NCI-H128 (cell line): ENCODE results near the gene PLCB4.
"Not testable (repeated sequence)": the region's sequence is repeated elsewhere in the genome, so short reads cannot be mapped to it uniquely, and the experiment has no call there.

Experiments used
- DNase-seq: peaks from one replicate; lab custom pipeline; 2025; ENCODE audit not compliant: unreplicated experiment; lab: John Stamatoyannopoulos, UW

The PLCB4 gene

DNA sequence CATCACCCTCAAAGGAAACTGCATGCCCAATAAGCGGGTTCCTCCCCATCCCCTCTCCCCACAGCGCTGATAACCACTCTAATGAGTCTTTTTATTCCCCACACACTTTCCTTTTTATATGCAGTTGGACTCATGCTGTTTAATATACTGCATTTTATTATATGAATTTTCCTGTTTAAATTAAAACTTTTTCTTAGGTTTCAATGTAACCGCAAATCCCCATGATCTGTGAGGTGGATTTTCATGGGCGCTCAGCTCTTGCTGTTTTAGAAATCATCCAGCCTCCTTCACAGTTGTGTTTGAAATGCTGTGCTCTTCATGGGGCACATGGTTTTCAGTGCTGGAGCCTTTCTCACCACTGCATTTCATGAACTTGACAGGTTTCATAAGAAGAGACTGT lies 280.4 kb downstream of the PLCB4 start:
- no peak for DNase-seq

DNA sequence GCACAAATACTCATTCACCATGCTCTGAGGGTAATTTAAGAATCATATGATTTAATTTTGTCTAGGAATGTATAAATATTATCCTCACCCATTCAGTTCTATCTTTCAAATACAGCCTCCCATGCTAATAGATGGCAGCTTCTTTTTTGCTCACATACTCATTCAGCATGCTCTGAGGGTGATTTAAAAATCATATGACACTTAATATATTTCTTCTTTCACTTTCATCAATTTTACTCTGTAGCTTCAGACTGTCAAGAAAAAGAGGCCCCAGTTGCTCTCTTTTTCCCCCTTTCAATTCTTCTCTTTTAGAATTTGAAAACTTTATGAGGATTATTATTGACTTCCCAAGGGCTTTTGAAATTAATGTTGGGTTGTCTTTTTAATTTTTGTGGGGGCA lies 283.9 kb downstream of the PLCB4 start:
- no peak for DNase-seq

DNA sequence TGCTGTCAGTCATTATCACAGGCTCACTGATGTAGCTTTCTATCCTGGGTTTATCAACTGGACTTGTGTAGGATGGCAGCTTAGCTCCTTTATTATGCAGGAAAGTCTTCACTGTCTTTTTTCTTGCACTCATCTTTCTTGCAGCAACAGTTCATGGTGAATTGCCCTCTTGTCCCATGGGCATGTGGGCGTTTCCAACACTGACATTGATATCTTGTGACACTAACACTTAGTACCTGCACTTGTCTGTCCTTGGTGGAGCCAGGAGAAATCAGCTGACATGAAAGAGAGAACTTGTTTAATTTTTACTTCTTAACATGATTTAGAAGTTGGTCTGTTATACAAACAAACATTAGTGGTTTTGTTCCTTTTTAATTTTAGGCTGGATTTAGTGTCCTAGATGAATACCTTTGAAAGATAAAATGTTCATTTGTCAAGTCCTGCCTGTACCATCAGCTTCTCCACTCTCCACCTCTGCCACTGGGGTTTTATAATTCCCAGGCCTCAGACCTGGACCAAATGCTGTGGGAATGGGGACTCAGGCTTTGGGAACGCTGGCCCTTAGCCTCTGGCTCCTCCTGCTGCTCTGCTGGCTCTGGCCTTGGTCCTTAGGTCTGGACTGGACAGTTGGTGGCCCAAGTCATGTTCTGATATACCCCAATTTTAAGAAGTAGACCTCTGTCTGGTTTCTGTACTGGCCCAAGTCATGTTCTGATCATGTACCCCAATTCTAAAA lies 284.5 kb downstream of the PLCB4 start:
- DNase-seq: no peak

DNA sequence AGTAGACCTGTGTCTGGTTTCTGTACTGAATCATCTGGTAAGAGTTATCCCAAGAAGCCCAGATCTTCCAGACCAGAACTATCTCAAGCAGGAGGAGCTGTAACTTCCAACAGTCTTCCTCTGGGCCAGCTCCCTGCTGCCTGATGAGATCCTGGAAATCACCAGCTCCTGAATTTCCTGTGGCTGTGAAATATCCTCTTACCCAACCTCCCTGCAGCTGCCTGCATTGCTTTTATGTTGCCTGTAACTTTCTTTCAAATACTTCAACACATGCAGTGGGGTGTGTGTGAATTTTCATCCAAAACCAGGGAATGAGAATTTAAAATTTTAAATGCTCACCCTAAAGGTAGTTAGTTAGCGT lies 285.0 kb downstream of the PLCB4 start:
- DNase-seq: no peak

DNA sequence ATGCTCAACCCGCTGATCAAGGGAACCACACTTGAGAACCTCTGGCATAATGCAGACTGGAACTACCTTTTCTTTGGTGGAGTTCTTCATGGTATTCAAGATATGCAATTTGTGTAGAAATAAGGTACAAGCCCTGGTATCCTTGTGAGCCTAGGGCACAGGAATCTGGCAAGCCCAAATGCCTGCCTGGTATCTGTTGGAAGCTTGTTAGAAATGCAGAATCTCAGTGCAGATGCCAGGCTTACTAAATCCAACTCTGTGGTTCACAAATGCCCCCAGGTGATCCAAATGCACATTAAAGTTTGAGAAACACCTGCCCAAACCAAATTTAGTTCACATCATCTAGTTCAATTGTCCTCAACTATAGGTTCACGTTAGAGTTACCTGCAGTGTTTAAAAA lies 285.7 kb downstream of the PLCB4 start:
- no peak for DNase-seq

DNA sequence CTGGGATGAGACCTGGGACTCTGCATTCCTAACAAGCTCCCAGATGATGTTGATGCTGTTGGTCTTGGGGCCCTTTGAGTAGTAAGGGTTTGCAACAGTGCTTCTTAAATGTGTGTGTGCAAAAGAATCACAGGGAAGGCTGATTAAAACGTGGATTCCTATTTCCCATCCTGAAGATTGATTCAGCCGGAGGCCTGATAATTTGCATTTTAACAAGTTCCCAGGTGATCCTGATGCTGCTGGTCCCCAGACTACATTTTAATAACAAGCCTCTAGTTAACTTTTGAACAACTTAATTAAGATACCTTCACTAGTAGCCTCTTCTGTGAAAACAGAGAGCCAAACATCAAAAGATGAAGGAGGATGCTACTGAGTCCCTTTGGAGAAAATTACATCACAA lies 289.1 kb downstream of the PLCB4 start:
- no peak for DNase-seq

DNA sequence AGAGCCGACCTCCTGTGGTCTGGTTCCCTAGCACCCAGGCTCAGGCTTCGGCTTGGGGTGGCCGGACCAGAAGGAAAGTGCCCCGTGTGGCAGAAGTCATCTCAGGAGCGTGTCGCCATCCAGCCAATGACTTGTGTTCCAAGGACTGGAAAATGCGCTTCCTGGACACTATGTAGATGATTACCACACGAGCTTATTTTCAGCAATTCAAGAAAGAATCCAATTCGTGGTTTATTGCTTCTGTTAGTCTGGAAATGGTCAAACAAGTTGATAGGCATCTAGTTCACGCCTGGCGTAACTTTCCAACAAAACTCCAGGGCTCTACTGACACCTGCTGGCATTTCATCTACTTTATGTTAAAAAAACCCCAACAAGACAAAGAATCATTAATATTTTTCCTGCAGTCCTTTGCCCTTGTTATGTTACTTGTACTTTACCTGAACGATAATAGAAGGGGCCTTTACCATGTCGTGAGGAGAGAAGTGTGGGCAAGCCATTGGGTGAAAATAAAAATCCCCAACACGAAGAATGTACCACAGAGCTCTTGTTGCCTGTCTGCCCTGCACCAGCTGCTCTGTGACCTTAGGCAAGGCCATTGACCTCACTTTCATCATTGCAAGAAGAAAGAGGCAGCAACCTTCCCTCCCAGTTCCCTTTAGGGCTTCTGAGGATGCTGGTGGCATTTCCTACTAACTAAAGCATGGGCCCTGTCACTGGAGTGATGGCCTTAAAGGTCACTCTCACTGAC lies 290.8 kb downstream of the PLCB4 start:
- no peak for DNase-seq

DNA sequence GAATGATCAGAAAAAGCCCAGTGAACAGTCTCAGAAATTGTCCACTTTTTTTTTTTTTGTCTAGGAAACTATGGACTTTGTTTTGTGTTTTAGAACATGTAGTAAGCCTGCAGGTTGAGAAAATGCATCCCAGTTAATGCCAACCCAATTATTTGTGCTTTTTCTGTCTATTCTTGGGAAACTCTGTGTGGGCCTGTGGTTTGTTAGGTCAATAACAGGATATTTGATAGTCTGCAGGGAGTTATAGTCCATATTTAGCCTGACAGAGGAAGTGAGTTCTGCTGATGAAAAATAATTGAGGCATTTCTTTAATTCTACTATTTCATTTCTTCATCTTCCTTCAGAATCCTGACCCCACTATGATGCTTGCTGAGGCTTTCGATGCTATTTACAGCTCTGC lies 291.5 kb downstream of the PLCB4 start:
- no peak for DNase-seq

DNA sequence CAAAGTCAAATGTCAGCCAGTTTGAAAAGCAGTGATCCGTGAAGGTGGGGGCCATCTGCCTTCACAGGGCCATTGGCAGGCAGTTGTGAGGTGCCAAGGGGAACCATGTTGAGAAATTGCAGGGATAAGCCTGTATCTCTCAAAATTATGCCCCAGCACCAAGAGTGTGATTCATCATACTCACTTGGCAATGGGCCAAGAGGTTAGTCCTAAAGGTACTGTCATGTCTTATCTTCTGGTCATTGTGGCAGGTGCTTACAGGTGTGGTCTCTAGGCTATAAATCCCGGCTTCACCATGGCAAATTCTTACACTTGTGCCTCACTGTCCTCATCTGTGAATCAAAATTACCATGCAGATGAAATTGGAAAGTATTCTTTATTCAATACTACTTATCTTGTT lies 294.8 kb downstream of the PLCB4 start:
- no peak for DNase-seq

DNA sequence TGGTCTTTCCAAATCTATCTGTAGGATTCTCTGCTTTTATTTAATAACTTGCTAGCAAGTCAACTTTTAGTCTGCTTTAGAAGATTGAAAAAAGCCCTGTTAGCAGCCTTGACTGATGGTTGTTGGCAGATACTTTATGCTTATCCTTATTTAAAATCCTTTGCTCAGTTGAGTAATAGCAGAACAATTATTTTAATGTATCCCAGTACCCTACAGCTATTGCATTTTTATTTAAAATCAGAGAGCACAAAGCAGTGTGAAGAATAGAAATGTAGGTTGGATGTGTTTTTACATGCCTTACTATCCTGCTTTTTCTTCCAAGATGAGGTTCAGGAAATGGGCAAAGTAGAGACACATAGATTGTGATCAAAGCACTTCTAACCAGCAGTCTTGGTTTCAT lies 298.4 kb downstream of the PLCB4 start:
- no peak for DNase-seq

DNA sequence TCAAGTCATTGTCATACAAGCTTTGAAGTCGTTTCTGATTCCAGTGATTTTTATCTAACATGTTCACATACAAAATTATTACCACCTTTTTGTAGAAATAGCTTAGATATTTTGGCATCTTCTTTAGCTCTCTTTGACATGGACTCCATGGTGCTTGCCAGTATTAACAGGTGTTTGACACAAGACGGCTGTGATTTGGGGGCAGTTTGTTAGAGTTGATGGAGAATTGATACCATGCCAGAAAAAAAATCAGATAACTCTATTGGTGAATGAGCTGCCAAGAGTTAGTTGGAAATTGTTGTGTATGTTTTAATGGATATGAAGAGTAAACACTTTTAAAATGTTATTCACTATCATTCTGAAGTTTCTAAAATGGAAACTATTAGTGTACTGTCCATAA lies 298.9 kb downstream of the PLCB4 start:
- DNase-seq: no peak

DNA sequence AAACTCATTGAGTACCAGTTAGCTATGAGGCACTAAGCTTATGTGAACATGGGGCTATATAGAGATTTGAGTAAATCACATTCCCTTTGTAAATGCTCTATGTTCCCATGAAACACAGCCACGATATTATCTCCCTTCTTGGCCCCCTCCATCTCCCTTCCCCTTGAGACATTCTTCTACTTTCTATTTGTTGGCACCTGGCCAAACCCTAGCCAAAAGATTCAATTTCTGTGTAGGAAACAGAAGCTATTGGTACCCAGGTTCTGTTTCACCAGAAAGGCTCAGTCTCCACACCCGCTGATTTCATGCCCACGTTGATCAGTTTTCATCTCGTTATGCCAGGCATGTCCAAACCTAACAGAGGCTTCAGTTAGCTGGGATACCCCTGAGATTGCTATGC lies 300.0 kb downstream of the PLCB4 start:
- DNase-seq: no peak

DNA sequence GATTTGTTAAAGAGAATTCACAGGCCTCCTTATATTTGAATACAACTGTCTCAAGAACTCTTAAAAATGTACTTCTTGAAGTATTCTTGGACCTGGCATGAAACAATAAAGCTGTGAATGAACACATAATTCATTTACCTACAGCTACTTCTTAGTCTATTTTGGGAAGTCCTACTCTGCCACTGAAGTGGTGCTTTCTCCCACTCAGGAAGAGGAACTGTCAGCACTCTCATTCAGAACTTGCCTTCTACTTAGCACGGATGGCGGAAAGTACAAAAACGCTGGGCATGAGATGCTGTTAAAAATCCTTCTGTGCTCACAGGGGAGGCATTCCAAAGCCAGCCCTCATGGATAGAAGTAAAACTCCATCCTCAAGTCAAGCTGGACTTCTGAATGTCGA lies 300.7 kb downstream of the PLCB4 start:
- DNase-seq: no peak

DNA sequence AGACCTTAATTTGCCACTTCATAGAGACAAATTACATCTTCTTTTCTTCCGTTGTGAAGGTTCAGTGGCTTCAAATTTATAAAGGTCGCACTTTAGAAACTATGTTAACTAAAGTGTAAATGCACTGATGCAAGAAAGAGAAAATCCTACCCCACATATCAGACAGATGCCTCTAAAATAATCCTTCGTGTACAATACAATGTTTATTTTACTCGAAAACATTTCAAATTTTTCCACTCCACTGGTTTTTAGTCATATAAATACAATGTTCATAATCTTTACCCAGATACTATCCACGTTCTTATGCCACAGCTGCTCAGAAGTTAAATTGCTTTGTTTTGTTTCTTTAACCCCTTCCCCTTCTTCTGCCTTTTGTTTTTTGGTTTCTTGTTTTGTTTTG lies 305.2 kb downstream of the PLCB4 start:
- DNase-seq: no peak

DNA sequence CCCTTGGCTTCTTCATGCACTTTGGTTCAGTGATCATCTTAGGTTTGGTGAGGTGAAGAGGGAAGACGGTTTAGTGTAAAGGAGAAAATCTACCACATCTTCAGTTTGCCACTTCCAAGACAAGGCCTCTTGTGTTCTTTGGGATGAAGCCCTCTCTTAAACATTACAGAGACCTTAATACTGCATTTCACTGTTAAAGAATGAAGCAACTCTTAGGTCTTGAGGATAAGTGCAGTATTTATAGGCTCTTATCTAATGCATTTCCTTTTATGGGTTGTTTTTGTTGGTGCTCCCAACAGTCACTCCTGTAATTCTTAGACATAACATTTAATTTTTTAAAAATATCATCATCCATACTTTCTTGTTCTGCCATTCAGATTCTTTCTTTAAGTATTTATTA lies 305.6 kb downstream of the PLCB4 start:
- DNase-seq: no peak

DNA sequence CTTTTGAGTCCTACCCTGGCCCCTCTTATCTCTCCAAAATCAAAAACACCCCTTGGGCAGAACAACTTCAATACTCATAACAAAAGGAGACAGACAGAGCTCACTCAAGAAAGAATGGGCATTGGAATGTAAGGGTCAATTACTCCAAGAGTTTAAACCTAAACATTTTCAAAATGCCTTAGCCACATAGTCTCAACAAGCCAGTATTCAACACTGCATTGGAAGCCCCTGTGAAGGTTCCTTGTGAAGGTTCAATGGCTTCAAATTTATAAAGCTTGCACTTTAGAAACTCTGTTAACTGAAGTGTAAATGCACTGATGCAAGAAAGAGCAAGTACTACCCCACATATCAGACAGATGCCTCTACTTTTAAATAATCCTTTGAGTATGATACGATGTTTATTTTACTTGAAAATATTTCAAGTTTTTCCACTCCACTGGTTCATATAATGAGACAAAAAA lies 306.4 kb downstream of the PLCB4 start:
- no peak for DNase-seq

DNA sequence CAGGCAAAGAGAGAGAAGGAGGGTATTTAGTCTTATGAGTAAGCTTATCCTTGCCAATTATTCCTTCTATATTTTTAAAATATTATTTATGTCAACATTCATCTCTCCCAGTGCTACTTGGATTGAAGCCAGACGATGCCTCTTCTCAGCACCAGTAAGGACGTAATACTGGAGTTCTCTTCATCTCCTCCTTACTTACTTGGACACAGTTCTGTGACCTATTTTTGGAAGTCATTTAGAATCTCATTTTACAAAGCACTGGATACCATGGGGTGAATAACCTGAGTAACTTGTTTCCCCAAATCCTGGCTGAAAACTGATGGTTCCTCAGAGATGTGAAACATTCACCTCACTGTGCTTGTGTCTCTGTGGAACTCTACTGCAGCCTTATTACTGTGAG lies 308.1 kb downstream of the PLCB4 start:
- no peak for DNase-seq

DNA sequence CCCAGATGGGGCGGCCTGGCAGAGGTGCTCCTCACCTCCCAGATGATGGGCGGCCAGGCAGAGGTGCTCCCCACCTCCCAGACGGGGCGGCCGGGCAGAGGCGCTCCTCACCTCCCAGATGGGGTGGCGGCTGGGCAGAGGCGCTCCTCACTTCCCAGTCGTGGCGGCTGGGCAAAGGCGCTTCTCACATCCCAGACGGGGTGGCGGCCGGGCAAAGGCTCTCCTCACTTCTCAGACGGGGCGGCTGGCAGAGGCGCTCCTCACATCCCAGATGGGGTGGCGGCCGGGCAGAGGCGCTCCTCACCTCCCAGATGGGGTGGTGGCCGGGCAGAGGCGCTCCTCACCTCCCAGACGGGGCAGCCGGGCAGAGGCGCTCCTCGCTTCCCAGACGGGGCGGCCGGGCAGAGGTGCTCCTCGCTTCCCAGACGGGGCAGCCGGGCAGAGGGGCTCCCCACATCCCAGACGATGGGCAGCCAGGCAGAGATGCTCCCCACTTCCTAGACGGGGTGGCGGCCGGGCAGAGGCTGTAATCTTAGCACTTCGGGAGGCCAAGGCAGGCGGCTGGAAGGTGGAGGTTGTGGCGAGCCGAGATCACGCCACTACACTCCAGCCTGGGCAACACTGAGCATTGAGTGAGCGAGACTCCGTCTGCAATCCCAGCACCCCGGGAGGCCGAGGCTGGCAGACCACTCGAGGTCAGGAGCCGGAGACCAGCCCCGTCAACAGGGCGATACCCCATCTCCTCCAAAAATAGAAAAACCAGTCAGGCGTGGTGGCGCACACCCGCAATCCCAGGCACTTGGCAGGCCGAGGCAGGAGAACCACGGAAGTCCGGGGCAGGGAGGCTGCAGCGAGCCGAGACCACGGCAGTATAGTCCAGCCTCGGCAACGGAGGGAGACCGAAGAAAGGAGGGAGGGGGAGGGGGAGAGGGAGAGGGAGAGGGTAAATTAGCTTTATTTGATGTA lies 316.7 kb downstream of the PLCB4 start:
- not testable (repeated sequence) for DNase-seq

DNA sequence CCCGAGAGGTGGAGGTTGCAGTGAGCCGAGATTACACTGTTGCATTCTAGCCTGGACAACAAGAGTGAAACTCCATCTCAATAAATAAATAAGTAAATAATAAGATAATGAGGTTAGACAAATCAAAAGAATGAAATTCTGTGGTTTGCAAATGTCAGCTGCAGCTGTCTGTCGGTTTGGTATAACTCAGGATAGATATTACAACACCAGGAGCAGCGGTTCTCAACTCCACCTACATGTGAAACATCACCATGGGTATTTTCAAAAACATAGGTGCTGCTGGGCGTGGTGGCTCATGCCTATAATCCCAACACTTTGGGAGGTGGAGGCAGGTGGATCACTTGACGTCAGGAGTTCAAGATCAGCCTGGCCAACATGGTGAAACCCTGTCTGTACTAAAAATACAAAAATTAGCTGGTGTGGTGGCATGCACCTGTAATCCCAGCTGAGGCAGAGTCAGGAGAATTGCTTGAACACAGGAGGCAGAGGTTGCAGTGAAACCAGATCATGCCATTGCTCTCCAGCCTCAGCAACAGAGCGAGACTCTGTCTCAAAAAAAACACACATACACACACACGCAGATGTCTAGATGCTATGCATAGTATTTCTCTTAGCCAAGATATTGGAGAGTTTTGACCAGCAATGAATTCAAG lies 319.4 kb downstream of the PLCB4 start:
- DNase-seq: no peak

DNA sequence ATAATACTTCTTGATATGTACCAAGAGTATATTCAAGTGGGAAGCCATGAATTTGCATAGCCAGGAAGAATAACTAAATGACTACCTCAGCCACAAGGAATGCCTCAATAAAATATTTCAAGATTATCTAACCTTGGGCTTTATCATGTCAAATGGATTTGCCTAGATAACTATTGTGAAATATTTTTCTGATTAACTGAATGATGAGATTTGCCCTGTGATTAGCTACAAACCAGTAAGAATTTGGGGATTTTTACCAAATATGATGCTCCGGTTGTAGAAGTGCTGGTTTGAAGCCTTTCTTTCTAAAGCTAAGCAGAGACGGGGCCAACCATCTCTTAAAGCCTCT lies 319.9 kb downstream of the PLCB4 start:
- no peak for DNase-seq

DNA sequence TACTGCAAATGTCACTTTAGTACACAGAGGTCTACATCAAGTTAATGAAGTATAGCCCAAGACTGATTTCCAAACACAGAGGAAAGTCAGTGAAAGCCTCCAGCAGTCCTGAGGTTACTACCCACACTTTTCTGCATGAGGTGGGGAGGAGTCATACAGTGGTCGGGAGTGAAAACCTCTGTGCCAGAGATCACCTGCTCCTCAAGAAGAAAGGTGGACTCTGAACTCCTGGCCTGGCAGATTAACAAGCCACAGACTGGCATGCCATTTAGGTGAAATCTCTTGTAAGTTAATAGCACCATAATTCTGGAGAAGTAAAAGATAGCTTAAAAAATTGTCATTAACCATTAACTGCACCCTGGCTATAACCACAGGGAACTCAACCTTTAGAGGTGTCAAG lies 320.5 kb downstream of the PLCB4 start:
- no peak for DNase-seq
